Adrenal gland (tissue), 5 donors: ENCODE results near the gene POP7.

ENCODE experiments used
- CTCF ChIP-seq, 6 experiments: fragments of 450-650 bp in 4 of 6; fragments of 200-600 bp in 2 of 6; sonication (generic) in 1 of 6; IDR thresholded peaks; 1 replicate in 5 of 6; 2 replicates in 1 of 6; pipeline versions ENCODE4 v1.5.1 to v1.8.0; 2016 to 2021; ENCODE audit warnings: antibody characterized with exemption in 6 of 6, mild to moderate bottlenecking in 2 of 6, moderate library complexity in 1 of 6
- POLR2A ChIP-seq, 2 donors: fragments of 450-650 bp; IDR thresholded peaks; one replicate each; pipeline ENCODE4 v1.6.1; 2017; ENCODE audit warnings: antibody characterized with exemption in 2 of 2, mild to moderate bottlenecking in 2 of 2, moderate library complexity in 1 of 2
- donor health status: DM: no; HTN: no; CAD: no.

GRCh38 chr7:100684534-100685042, 21.3 kb upstream of the POP7 start:
- TF ChIP-seq POLR2A (IDR thresholded peaks at IDR 0.05) = no peak
- no peak for TF ChIP-seq CTCF (IDR thresholded peaks at IDR 0.05)
